Right lobe of liver (tissue), 6 donors: ENCODE results near the gene TAPBP. TPM values are rescaled to one million over a fixed set of nuclear protein-coding genes. Genes with fewer than 3 reads are reported as not detected.

Source experiments
- ATAC-seq, 4 donors: fragments of 200-7000 bp; cut with Tn5 transposase; one replicate each; pipeline ENCODE4 v1.9.1; 2020; ENCODE audit warnings: mild to moderate bottlenecking in 4 of 4, moderate library complexity in 4 of 4
- DNase-seq, 3 donors: peaks; one replicate each; pipeline ENCODE4 v3.0.0-alpha.2; 2020
- H3K27ac ChIP-seq, 3 donors: fragments of 200-600 bp; one replicate each; pipeline ENCODE4 v1.8.0; 2022
- H3K27me3 ChIP-seq, 2 donors: fragments of 200-600 bp; one replicate each; pipeline ENCODE4 v1.8.0; 2022
- H3K36me3 ChIP-seq, 4 donors: fragments of 200-600 bp; sonication (generic) in 1 of 4; one replicate each; pipeline versions ENCODE4 v1.5.1 to v1.8.0; 2017 to 2022; ENCODE audit warnings: control low read depth in 1 of 4
- H3K4me1 ChIP-seq, 4 donors: fragments of 200-600 bp; sonication (generic) in 1 of 4; one replicate each; pipeline versions ENCODE4 v1.5.1 to v1.8.0; 2017 to 2022; ENCODE audit warnings: control low read depth in 1 of 4
- H3K4me3 ChIP-seq, 3 donors: fragments of 200-600 bp; one replicate each; pipeline ENCODE4 v1.8.0; 2022
- H3K9me3 ChIP-seq, 4 donors: fragments of 200-600 bp; sonication (generic) in 1 of 4; one replicate each; pipeline versions ENCODE4 v1.5.1 to v1.8.0; 2017 to 2022; ENCODE audit warnings: control low read depth in 1 of 4
- POLR2A ChIP-seq: fragments of 450-650 bp; IDR thresholded peaks from one replicate; pipeline ENCODE4 v1.6.1; 2017; ENCODE audit warnings: antibody characterized with exemption, mild to moderate bottlenecking
- WGBS: methylation state at CpG from one replicate; pipeline ENCODE4 v1.1.6; 2018; ENCODE audit warnings: low coverage, low lambda C conversion rate; ENCODE audit not compliant: insufficient coverage; ENCODE audit errors: missing lambda C conversion rate; 5-methylcytosine and 5-hydroxymethylcytosine counted together
- intact Hi-C, 2 donors: fragments of 100-400 bp; cut with DNase I; formaldehyde crosslinking; loops; one replicate each; pipeline versions ENCODE4 v1.11.2 to v1.14.1; 2022
- total RNA-seq, 6 experiments: library from RNA; depleted of rRNA in 2 of 6; stranded (reverse); fragments of >200 nt in 2 of 6; fragmentation: NEBNext Ultra II Directional in 3 of 6; extraction: Animal tissue kit (Norgen Biotek cat#: 25700) in 3 of 6; gene quantifications; one replicate each; pipeline versions ENCODE4 v1.1.0 to v1.2.4, GENCODE V29; 2016 to 2023
- TF ChIP-seq, protein P1 (sequence below), 4 donors: fragments of 200-600 bp in 3 of 4; fragments of 450-650 bp in 1 of 4; IDR thresholded peaks; one replicate each; pipeline versions ENCODE4 v1.5.1 to v1.8.0; 2016 to 2022; ENCODE audit warnings: antibody characterized with exemption in 4 of 4, mild to moderate bottlenecking in 2 of 4
- donor health status: DM: no; HTN: yes; CAD: no.
- donor health status: DM: no; HTN: no; CAD: no.
- donor health status: DM: no; HTN: no; CAD: no.
- donor health status: DM: no; HTN: yes; CAD: no.
- donor health status: DM: no; HTN: yes; CAD: no.

TAPBP gene
- total RNA-seq, 6 experiments from 2014 or later = 89.2 to 140 (median 124) TPM

DNA sequence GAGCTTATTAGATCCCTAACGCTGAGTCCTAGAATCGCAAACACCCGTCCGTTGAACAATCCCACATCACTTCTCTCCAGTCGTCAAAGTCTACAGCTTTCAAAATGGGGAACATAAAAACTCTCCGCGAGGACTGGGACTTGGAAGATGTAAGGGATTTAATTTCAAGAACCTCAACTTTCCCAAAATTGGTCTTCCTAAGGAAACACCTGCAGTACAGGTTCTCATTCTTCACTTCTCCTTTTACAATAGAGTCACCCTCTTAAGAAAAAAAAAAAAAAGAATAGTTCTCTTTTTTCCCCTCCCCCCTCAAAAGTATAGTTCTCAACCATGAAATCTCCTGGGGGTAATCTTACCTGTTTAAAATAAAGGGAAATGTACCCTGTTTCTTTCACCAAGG is 10.2 kb upstream of the TAPBP start:
- Histone ChIP-seq H3K27me3 (no peaks in the 10 kb centered on the region), H3K4me3 (peak overlapping the region in 2 of 3 donors; percentile 46 to 77), H3K4me1 (peaks cover 0 to 33% (median 12%) of the 10 kb centered on the region in 4 donors), H3K9me3 (no peaks in the 10 kb centered on the region), H3K36me3 (peaks cover 0 to 19% (median 5%) of the 10 kb centered on the region in 4 donors), H3K27ac (no peak overlapping the region)
- WGBS = 17% methylated on average over 1 of the region's 7 CpGs
- TF ChIP-seq, protein P1, sequence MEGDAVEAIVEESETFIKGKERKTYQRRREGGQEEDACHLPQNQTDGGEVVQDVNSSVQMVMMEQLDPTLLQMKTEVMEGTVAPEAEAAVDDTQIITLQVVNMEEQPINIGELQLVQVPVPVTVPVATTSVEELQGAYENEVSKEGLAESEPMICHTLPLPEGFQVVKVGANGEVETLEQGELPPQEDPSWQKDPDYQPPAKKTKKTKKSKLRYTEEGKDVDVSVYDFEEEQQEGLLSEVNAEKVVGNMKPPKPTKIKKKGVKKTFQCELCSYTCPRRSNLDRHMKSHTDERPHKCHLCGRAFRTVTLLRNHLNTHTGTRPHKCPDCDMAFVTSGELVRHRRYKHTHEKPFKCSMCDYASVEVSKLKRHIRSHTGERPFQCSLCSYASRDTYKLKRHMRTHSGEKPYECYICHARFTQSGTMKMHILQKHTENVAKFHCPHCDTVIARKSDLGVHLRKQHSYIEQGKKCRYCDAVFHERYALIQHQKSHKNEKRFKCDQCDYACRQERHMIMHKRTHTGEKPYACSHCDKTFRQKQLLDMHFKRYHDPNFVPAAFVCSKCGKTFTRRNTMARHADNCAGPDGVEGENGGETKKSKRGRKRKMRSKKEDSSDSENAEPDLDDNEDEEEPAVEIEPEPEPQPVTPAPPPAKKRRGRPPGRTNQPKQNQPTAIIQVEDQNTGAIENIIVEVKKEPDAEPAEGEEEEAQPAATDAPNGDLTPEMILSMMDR (IDR thresholded peaks at IDR 0.05) = no peak
- no peak for TF ChIP-seq POLR2A
- no peak for ATAC-seq
- intact Hi-C loops = no loop called here
- DNase-seq = no peak

DNA sequence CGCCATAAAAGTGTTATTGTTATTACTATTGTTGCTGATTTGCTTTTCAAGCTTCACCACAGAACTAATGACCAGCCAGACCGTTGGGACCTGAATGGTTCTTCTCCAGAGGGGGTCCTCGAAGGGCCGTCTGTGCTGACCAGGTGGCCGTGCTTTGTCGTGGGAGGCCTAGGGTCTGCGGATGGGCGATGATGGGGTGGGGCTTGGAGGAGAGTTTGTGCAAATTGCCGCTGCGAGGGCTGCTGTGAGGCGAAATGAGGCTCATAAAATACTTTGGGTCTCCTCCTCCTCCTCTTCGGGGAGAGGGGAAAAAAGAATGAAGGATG is 9.7 kb upstream of the TAPBP start:
- intact Hi-C loops = no loop called here
- peaks cover 0 to 39% (median 12%) of the 10 kb centered on the region in 4 donors for H3K4me1 ChIP-seq
- H3K9me3 ChIP-seq = no peaks in the 10 kb centered on the region
- 3% methylated on average over 12 of the region's 12 CpGs for WGBS
- no peak for DNase-seq
- ATAC-seq = no peak
- H3K27ac ChIP-seq = peak overlapping the region; percentile 60 to 77 (median 71)
- H3K27me3 ChIP-seq = no peaks in the 10 kb centered on the region
- peak overlapping the region; percentile 46 to 77 (median 66) for H3K4me3 ChIP-seq
- no peak for TF ChIP-seq POLR2A
- TF ChIP-seq, protein P1 (IDR thresholded peaks at IDR 0.05) = no peak
- H3K36me3 ChIP-seq = peaks cover 0 to 24% (median 6%) of the 10 kb centered on the region in 4 donors

GRCh38 chr6:33321227-33321626 is 7.3 kb upstream of the TAPBP start:
- peak overlapping the region in 1 of 3 donors; percentile 76 for H3K27ac ChIP-seq
- no peaks in the 10 kb centered on the region for H3K27me3 ChIP-seq
- intact Hi-C loops = no loop called here
- TF ChIP-seq, protein P1 (IDR thresholded peaks at IDR 0.05) = no peak
- TF ChIP-seq POLR2A = no peak
- no peak for ATAC-seq
- H3K4me1 ChIP-seq = peaks cover 0 to 50% (median 12%) of the 10 kb centered on the region in 4 donors
- WGBS = 83% methylated on average over 9 of the region's 9 CpGs
- H3K9me3 ChIP-seq = no peaks in the 10 kb centered on the region
- DNase-seq = peak in 1 of 3 donors; percentile 26
- H3K4me3 ChIP-seq = no peak overlapping the region
- H3K36me3 ChIP-seq = peaks cover 0 to 24% (median 6%) of the 10 kb centered on the region in 4 donors

GRCh38 chr6:33320315-33321181 is 6.7 kb upstream of the TAPBP start:
- DNase-seq = peak; percentile 68 to 85 (median 83)
- Histone ChIP-seq H3K9me3 (no peaks in the 10 kb centered on the region), H3K4me3 (no peak overlapping the region), H3K4me1 (peaks cover 0 to 50% (median 12%) of the 10 kb centered on the region in 4 donors), H3K36me3 (peaks cover 0 to 24% (median 6%) of the 10 kb centered on the region in 4 donors), H3K27ac (peak overlapping the region; percentile 19 to 80 (median 76)), H3K27me3 (no peaks in the 10 kb centered on the region)
- 34% methylated on average over 11 of the region's 32 CpGs for WGBS
- TF ChIP-seq POLR2A = no peak
- TF ChIP-seq, protein P1 (IDR thresholded peaks at IDR 0.05) = no peak
- ATAC-seq = peak in 1 of 4 donors; percentile 11
- intact Hi-C loops = no loop called here
